Activated CD4-positive, alpha-beta memory T cell treated with anti-CD3 and anti-CD28 coated beads for 36 hours (primary cell): ENCODE measurements around the gene SLC5A9. TPM values are rescaled to one million over a fixed set of nuclear protein-coding genes. Genes with fewer than 3 reads are reported as not detected.

Experiments used
- CTCF ChIA-PET: fragments of 350-600 bp; sonication (Branson Sonifier 250); formaldehyde crosslinking; loops from one replicate; lab custom pipeline; 2021; ENCODE audit warnings: antibody characterized with exemption, inconsistent platforms; lab: Charles Lee
- POLR2A ChIA-PET: fragments of 350-600 bp; sonication (Branson Sonifier 250); formaldehyde crosslinking; loops from one replicate; lab custom pipeline; 2021; ENCODE audit warnings: antibody characterized with exemption; lab: Charles Lee
- DNase-seq: peaks from one replicate; pipeline ENCODE4 v3.0.0-alpha.2; 2020
- H3K27ac Mint-ChIP-seq: one replicate; pipeline ENCODE4 v1.8.0; 2021; ENCODE audit warnings: mixed read lengths
- H3K27me3 Mint-ChIP-seq: one replicate; pipeline ENCODE4 v1.8.0; 2021; ENCODE audit warnings: mixed read lengths
- H3K36me3 Mint-ChIP-seq: one replicate; pipeline ENCODE4 v1.8.0; 2021; ENCODE audit warnings: mixed read lengths
- H3K4me1 Mint-ChIP-seq: one replicate; pipeline ENCODE4 v1.8.0; 2021; ENCODE audit warnings: low read depth, mixed read lengths
- H3K4me3 Mint-ChIP-seq: one replicate; pipeline ENCODE4 v1.8.0; 2021; ENCODE audit warnings: mild to moderate bottlenecking, mixed read lengths
- H3K9me3 Mint-ChIP-seq: one replicate; pipeline ENCODE4 v1.8.0; 2021; ENCODE audit warnings: mixed read lengths
- intact Hi-C: fragments of 100-400 bp; cut with micrococcal nuclease; formaldehyde crosslinking; loops from one replicate; pipeline ENCODE4 v1.15.1; 2023
- total RNA-seq, 2 experiments: library from RNA; stranded (reverse); gene quantifications; one replicate each; pipeline ENCODE4 v1.2.3, GENCODE V29; 2021

The SLC5A9 gene
- not detected for total RNA-seq

DNA sequence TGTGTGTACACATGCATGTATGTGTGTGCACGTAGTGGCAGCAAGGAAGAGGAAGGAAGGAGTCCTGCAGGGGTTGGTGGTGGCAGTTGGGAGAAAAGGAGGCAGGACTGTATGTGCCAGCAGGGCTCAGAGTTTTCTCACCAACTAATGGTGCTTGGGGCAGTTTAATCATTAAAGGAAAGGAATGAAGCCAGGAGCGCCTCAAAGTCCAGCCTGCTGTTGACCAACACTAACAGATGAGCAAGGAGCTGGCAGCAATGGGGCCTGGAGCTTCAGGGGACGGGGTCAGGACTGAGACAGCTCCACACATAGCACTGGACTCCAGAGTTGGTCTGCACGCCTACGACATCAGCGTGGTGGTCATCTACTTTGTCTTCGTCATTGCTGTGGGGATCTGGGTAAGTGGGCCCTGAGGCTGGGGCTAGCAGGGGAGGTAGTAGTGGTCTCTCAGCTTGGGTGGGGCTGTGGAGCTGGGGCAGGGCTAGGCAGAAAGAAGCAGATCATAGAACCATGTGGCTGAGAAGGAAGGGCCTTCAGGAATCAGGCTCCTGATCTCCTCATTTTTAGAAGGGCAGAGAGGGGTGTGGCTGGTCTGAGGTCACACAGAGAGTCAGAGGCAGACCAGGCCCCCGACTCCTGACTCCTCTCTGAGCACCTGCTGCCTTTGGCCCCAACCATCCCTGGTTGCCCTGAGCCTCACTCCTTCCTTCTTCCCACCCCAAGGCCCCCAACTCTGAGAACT is at the start of gene SLC5A9:
Gene SLC5A9 (plus strand): TSS at position 216 of the 742 bp plus-strand sequence. CDS start 21 bp downstream, at position 237.
- intact Hi-C loops, result no loop called here
- no peaks in the 10 kb centered on the region for H3K36me3 Mint-ChIP-seq
- H3K4me3 Mint-ChIP-seq, result no peak within 1 kb of the TSS
- POLR2A ChIA-PET, result no interaction called here
- CTCF ChIA-PET, result no interaction called here
- no peaks in the 10 kb centered on the region for H3K9me3 Mint-ChIP-seq
- no peak within 1 kb of the TSS for H3K27ac Mint-ChIP-seq
- no peak for DNase-seq
- no peaks in the 10 kb centered on the region for H3K27me3 Mint-ChIP-seq
- no peaks in the 10 kb centered on the region for H3K4me1 Mint-ChIP-seq

DNA sequence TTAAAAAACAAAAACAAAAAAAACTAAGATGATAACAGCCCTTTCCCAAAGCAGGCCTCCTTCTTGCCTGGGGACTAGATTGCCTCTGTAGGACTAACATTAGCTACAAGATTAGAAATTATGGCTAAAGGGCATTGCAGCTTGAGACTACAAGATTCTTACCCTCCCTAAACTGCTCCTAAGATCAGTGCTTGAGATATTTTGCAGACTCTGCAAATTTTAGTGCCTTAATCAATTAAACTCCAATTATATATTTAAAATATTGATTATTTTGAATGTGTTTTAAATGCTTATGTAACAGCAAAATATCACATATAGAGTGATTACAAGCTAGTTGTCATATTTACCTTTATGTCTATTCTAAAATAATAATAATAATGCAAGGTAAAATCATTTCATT is 47.4 kb upstream of the SLC5A9 start:
- DNase-seq, result no peak
- intact Hi-C loops, result no loop called here
- Mint-ChIP-seq H3K27me3 (peaks cover 14% of the 10 kb centered on the region), H3K27ac (no peak overlapping the region), H3K4me1 (no peaks in the 10 kb centered on the region), H3K36me3 (no peaks in the 10 kb centered on the region), H3K4me3 (no peak overlapping the region), H3K9me3 (peaks cover 17% of the 10 kb centered on the region)
- ChIA-PET POLR2A (no interaction called here), CTCF (no interaction called here)

DNA sequence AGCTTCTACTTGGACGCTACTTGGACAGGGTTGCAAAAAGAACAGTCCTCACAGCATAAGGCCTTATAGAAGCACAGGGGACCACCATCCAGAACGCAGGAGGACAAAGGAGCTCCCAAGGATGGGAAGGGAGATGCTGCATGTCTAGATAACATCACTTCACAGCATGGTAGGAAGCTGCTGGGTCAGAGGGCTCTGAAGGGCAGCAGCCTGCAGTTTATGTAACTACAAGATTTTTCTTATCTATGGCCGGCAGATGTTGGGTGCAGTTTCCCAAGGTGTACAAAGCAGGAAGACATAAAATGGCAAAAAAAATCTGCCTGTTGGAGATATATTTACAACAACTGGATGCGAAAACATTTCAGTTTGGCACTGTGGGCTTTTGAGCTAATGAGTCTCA is 45.3 kb upstream of the SLC5A9 start:
- DNase-seq, result no peak
- Mint-ChIP-seq H3K4me3 (no peak overlapping the region), H3K36me3 (no peaks in the 10 kb centered on the region), H3K27me3 (peaks cover 14% of the 10 kb centered on the region), H3K4me1 (no peaks in the 10 kb centered on the region), H3K9me3 (peaks cover 2% of the 10 kb centered on the region), H3K27ac (no peak overlapping the region)
- intact Hi-C loops, result no loop called here
- ChIA-PET POLR2A (no interaction called here), CTCF (interaction anchor here (1.0 kb wide), 1 partner anchor 27 kb away, joined by 3 read pairs; no protein-coding TSS in a partner anchor)

DNA sequence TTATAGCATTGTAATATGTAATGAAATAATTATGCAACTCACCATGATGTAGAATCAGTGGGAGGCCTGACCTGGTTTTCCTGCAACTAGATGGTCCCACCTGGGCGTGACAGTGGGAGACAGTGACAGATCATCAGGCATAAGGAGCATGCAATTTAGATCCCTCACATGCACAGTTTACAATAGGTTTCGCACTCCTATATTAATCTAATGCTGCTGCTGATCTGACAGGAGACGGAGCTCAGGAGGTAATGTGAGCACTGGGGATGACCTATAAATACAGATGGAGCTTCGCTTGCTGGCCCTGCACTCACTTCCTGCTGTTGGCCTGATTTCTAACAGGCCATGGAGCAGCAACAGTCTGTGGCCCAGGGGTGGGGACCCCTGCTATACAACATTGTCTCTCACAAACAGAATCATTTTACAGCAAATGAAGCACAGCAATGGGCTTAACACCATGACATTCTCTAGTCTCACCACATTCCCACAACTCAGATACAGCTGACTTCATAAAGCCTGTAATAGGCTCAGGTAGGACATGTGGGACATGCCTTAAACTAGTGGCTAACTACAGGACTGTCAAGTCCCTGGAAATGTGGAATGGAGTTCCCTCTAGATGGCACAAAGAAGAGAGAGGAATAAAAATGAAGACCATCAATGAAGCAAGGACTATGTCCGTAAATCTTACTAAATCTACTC is 40.7 kb upstream of the SLC5A9 start:
- H3K4me3 Mint-ChIP-seq, result no peak overlapping the region
- peaks cover under 1% of the 10 kb centered on the region for H3K9me3 Mint-ChIP-seq
- POLR2A ChIA-PET, result no interaction called here
- CTCF ChIA-PET, result no interaction called here
- peaks cover 11% of the 10 kb centered on the region for H3K27me3 Mint-ChIP-seq
- DNase-seq, result no peak
- no peaks in the 10 kb centered on the region for H3K36me3 Mint-ChIP-seq
- H3K27ac Mint-ChIP-seq, result no peak overlapping the region
- H3K4me1 Mint-ChIP-seq, result no peaks in the 10 kb centered on the region
- intact Hi-C loops, result no loop called here

DNA sequence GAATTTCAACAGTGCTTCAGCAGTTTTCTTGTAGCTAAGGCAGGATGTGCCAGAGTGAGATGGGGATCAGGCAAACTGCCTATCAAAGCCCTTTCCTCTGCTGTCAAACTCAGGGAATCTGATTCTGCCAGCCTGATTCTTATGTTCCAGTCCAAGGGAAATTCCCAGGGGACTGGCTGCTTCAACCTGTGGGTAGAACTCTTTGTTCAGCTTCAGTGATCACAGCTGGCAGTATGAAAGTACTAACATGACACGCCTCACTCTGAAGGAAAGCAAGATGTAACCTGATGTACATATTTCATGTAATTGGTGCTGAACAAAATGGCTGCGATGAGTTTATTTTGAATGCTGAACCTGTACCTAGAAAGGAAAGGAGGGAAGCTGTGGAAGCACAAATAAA is 40.1 kb upstream of the SLC5A9 start:
- H3K4me1 Mint-ChIP-seq, result no peaks in the 10 kb centered on the region
- peaks cover 11% of the 10 kb centered on the region for H3K27me3 Mint-ChIP-seq
- CTCF ChIA-PET, result no interaction called here

DNA sequence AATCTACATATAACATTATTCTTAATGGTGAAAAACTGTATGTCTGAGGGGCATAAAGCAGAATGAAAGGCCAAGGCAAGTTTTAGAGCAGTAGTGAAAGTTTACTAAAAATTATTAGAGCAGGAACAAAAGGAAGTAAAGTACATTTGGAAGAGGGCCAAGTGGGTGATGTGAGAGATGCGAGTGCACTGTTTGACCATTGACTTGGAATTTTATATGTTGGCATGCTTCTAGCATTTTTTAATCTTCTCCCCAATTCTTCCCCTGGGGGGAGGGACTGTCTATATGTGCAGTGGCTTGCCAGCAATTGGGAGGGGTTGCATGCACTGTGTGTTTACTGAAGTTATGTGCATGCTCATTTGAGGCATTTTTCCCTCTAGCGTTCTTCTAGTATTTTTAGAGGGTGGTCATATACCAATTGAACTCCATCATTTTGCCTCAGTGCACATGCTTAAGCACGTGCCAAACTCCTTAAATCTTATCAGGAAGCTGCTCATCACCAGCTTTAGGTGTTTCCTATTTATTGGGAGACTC is 36.1 kb upstream of the SLC5A9 start:
- H3K27me3 Mint-ChIP-seq, result peaks cover 10% of the 10 kb centered on the region
- H3K27ac Mint-ChIP-seq, result no peak overlapping the region

More for the DNA sequence above, 40.1 kb upstream of the SLC5A9 start:
- DNase-seq, result no peak
- peaks cover 5% of the 10 kb centered on the region for H3K9me3 Mint-ChIP-seq
- H3K4me3 Mint-ChIP-seq, result no peak overlapping the region
- POLR2A ChIA-PET, result no interaction called here
- no peak overlapping the region for H3K27ac Mint-ChIP-seq
- no peaks in the 10 kb centered on the region for H3K36me3 Mint-ChIP-seq
- intact Hi-C loops, result no loop called here

DNA sequence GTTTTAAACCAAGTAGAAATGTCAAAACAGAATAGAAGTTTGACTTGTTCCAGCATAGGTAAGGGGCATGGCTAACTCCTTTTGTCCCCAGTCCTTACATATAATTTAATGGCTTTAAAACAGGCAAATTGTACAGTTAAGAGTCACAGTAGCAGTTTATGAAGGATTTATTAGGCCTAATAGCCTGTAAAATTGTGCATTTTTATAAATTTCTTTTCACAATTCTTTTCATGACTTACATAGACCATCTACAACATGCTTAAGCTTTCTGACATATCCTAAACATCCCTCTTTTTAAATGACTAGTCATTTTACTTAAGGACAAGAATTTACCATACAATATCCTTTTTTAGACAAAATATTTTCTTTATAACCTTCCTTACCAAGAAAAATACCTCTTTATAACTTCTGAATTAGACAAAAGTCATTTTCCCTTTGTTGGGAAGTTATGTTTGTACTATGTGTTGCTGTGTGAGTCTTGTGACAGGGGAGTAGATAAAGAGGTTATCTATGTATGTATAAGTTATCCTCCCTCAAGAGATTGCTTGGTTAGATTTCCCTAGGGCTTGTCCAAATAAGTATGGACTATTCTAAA is 34.5 kb upstream of the SLC5A9 start:
- no peak for DNase-seq
- Mint-ChIP-seq H3K27ac (no peak overlapping the region), H3K9me3 (peaks cover 18% of the 10 kb centered on the region), H3K4me3 (no peak overlapping the region), H3K27me3 (peaks cover 9% of the 10 kb centered on the region), H3K4me1 (no peaks in the 10 kb centered on the region), H3K36me3 (peaks cover 2% of the 10 kb centered on the region)
- intact Hi-C loops, result no loop called here
- ChIA-PET POLR2A (no interaction called here), CTCF (no interaction called here)

More for the DNA sequence above, 36.1 kb upstream of the SLC5A9 start:
- Mint-ChIP-seq H3K4me3 (no peak overlapping the region), H3K9me3 (peaks cover 18% of the 10 kb centered on the region), H3K36me3 (peaks cover 2% of the 10 kb centered on the region), H3K4me1 (no peaks in the 10 kb centered on the region)
- DNase-seq, result no peak
- CTCF ChIA-PET, result interaction anchor here (1.0 to 1.6 kb wide), 2 partner anchors 14 to 17 kb away, joined by 3 read pairs; no protein-coding TSS in a partner anchor
- POLR2A ChIA-PET, result no interaction called here
- intact Hi-C loops, result no loop called here

DNA sequence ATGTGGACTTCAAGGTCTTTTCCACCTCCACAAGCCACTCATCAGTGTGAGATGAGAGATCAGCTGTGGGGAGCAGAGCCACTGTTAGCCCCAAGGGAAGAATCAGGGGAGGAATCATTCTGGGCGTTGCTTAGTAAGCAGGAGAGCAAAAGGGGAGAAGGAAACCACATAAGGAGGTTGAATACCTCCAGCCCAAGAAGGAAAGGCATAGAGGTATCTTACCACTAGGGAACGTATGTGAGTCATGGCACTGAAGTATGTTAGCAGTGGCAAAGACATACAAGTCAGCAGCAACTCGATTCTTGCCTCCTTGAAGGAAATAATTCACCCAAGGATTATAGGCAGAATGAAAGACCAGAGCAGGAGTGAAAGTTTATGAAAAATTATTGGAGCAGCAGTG is 31.6 kb upstream of the SLC5A9 start:
- Mint-ChIP-seq H3K27me3 (peaks cover 6% of the 10 kb centered on the region), H3K36me3 (peaks cover 2% of the 10 kb centered on the region), H3K4me3 (no peak overlapping the region), H3K4me1 (no peaks in the 10 kb centered on the region), H3K27ac (no peak overlapping the region), H3K9me3 (peaks cover 18% of the 10 kb centered on the region)
- intact Hi-C loops, result no loop called here
- ChIA-PET CTCF (no interaction called here), POLR2A (no interaction called here)
- DNase-seq, result no peak

DNA sequence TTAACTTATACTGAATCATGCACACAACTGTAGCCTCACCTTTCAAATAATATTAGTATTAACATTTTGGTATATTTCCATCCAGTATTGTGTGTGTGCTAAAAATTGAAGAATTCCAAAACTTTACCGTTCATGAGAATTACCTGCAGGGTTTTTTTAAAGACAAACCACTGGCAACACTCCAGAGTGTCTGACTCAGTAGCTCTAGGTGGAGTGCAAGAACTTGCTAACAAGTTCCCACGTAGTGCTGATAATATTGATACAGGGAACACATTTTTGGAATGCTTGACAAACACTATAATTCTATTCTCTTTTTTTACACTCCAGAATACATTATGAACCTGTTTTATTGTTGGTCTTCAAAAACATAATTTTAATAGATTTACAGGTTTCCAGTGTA is 27.7 kb upstream of the SLC5A9 start:
- POLR2A ChIA-PET, result no interaction called here
- no peak overlapping the region for H3K27ac Mint-ChIP-seq
- intact Hi-C loops, result no loop called here
- H3K4me3 Mint-ChIP-seq, result no peak overlapping the region
- CTCF ChIA-PET, result interaction anchor here (1.2 kb wide), 1 partner anchor 9 kb away, joined by 4 read pairs; no protein-coding TSS in a partner anchor
- DNase-seq, result no peak
- no peaks in the 10 kb centered on the region for H3K9me3 Mint-ChIP-seq
- H3K27me3 Mint-ChIP-seq, result peaks cover 6% of the 10 kb centered on the region
- no peaks in the 10 kb centered on the region for H3K36me3 Mint-ChIP-seq
- no peaks in the 10 kb centered on the region for H3K4me1 Mint-ChIP-seq

DNA sequence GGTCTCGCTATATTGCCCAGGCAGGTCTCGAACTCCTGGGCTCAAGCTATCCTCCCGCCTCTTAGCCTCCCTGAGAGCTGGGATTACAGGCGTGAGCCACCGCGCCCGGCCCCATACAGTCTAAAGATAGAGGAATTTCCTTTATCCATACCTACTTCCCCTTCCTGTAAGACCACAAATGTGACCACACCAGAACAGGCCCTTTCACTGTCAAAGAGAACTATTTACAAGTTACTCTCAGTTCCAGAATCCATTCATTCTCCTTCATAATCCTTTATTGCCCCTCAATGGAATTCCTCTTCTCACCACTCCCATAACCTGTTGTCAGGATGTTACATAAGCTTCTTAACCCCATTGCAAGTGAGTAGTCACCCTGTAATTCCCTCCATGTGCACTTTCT is 26.3 kb upstream of the SLC5A9 start:
- no peaks in the 10 kb centered on the region for H3K9me3 Mint-ChIP-seq
- no peak for DNase-seq
- POLR2A ChIA-PET, result no interaction called here
- no peak overlapping the region for H3K4me3 Mint-ChIP-seq
- intact Hi-C loops, result no loop called here
- H3K4me1 Mint-ChIP-seq, result no peaks in the 10 kb centered on the region
- no peaks in the 10 kb centered on the region for H3K27me3 Mint-ChIP-seq
- CTCF ChIA-PET, result interaction anchor here (1.1 kb wide), 1 partner anchor 9 kb away, joined by 3 read pairs; no protein-coding TSS in a partner anchor
- no peaks in the 10 kb centered on the region for H3K36me3 Mint-ChIP-seq
- no peak overlapping the region for H3K27ac Mint-ChIP-seq

DNA sequence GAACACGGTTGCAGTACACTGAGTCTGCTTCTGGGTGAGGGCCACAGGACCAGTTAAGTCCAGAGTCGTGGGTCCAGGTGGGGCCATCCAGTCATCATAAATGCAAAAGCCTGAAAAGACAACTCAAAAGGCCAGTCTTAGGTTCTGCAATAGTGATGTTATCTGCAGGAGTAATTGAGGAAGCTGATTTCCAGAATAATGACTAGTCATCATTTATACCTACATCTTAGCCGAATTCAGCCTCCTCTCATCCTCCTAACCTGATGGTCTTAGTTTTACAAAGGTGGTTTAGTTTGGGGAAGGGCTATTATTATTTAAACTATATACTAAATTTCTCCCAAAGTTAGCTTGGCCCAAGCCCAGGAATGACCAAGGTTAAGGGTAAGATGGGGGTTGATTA is 23.5 kb upstream of the SLC5A9 start:
- no peaks in the 10 kb centered on the region for H3K9me3 Mint-ChIP-seq
- CTCF ChIA-PET, result no interaction called here
- H3K4me3 Mint-ChIP-seq, result no peak overlapping the region

More for the DNA sequence above, 23.5 kb upstream of the SLC5A9 start:
- peaks cover 9% of the 10 kb centered on the region for H3K27me3 Mint-ChIP-seq
- peaks cover 3% of the 10 kb centered on the region for H3K4me1 Mint-ChIP-seq
- POLR2A ChIA-PET, result no interaction called here
- no peak overlapping the region for H3K27ac Mint-ChIP-seq
- H3K36me3 Mint-ChIP-seq, result no peaks in the 10 kb centered on the region
- no peak for DNase-seq
- intact Hi-C loops, result no loop called here
